LNCAP (cell line): ENCODE results near the gene GCNA.

Experiments
- CTCF ChIP-seq: fragments of 450-650 bp; IDR thresholded peaks from 2 replicates; pipeline ENCODE4 v1.5.1; 2017; ENCODE audit warnings: mild to moderate bottlenecking

GCNA gene

GRCh38 chrX:71621603-71622002, 43.4 kb downstream of the GCNA start:
- TF ChIP-seq CTCF = no peak

GRCh38 chrX:71622032-71622575, 43.9 kb downstream of the GCNA start:
- no peak for TF ChIP-seq CTCF

DNA sequence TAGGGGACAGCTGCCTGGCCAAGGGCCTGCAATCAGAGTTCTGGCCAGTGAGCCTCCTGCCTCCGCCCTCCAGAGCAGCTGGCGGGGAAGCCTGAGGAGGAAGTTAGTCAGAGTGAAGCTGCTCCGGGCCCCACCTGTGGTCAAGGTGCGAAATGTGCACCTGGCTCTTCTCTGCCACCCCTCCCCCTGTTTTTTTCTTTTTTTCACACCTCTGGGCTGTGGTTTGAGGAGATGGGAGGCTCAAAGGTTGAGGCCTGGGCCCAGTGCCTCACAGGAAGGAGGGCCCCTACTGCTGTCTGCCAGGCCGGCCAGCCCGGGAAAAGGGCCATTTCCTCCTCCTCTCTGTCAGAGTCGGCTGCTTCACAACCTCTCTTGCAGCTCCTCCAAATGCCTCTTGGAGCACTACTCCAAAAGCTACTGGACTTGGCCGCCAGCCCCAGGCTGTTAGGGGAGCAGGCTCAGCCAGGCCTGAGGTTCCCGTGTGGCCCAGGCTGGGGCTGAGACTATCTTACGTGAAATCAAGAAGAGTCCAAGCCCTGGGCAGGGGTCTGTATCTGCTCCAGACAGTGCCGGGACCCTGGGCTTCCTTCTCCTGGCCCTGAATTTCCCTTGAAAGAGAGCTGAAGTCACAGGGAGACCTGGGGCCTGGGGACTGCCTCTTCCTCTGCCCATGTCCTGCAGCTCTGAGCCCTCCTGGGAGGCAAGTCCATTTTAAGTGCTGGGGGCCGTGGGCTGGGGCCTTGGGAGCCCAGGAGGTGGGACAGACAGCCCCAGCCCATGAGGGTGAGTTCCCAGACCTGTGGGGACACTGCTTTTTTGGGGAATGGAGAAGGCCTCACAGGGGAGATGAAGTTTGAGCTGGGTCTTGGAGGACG, 44.6 kb downstream of the GCNA start:
- no peak for TF ChIP-seq CTCF

DNA sequence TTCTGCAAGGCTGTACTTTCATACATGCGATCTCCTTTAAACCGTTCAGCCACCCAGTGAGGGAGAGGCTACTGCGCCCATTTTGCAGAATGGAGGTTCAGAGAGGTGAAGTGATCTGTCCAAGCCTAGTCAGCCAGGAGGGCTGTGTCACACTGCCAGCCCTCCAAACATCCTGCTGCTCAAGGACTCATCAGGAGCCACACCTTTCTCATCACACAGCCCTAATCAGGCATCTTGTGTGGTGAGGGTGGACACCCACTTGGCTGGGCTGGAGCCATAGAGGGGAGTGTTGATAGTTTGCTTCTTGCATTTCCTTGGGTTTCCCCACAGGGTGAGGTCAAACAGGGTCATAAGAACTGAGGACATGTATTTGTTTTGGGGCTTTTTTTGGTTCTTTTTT, 45.5 kb downstream of the GCNA start:
- TF ChIP-seq CTCF = no peak

DNA sequence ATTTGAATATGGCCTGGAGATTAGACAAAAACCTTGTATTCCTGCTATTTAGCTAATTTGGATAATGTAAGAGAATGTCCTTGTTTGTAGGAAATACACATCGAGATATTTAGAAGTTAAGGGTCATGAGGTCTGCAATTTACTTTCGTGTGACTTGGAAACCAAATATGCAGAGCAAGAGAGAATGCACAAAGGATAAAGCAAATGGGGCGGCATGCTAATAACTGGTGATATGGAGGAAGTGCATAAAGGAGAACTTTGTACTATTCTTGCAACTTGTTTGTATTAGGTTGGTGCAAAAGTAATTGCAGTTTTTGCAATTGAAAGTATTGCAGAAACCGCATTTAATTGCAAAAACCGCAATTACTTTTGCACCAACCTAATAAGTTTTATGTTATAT, 47.2 kb downstream of the GCNA start:
- TF ChIP-seq CTCF = no peak

GRCh38 chrX:71626576-71626975, 48.3 kb downstream of the GCNA start:
- no peak for TF ChIP-seq CTCF

DNA sequence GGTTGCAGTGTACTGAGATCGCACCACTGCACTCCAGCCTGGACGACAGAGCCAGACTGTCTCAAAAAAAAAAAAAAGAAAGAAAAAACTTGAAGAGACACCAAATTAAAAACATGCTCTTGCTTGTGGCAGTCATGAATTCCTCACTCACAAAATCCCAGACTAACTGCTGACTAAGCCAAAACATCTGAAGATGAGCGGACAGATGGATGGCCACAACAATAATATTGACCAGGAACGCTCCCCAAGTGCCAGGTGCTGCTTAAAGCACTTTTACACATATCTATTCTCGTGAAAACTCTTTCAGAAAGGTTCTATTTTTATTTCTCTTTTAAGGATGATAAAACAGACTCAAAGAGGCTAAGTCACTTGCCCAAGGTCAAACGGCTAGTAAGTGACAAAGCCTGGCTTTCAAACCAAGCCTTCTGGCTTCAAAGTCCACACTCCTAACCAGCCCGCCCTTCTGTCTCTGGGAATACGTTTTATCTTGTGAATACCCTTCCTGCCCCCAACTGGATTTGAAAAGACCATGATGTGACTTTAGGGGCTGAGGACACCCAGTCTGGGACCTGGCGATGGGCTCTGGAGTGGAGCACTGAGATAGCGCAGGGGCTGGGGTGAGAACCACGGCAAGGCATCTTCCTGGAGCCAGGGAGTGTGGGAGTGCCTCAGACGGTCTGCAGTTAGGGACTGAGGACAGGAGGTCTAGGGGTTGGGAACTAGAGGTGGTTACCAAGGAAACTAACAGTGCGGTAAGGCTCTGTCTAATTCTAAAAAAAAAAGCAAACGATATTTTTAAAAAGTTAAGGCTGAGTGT, 49.6 kb downstream of the GCNA start:
- TF ChIP-seq CTCF = no peak
